CD4-positive, alpha-beta T cell treated with Interferon alpha-2 for 1 hour (primary cell): ENCODE data around the gene CNTN1.

Experiments used
- DNase-seq, 2 donors: peaks; one replicate each; pipeline ENCODE4 v3.0.0-alpha.2; 2020 to 2022

Gene CNTN1

GRCh38 chr12:40986001-40986400, 293.8 kb downstream of the CNTN1 start:
- no peak for DNase-seq

DNA sequence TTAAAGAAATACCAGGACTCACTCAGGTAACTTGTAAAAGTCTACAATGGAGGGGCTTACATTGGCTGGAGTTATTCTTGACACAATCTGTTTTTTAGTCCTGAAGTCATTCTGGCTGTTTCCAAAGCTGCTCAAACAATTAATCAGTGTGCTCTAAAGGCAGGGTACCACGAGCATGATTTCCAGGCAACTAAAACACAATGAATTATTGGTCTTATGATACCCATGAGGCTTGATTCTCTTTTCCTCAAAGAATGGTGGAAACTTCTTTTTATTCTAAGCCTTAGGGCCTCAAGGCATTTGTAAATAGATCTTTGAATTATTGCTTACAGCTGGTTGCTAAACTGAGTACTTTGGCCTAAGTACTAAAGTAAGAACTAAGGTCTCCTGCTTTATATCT, 296.1 kb downstream of the CNTN1 start:
- DNase-seq, result no peak

GRCh38 chr12:40988824-40989223, 296.6 kb downstream of the CNTN1 start:
- no peak for DNase-seq

GRCh38 chr12:40989785-40990184, 297.5 kb downstream of the CNTN1 start:
- DNase-seq, result no peak

- DNase-seq, result no peak
These were observed 299.9 kb downstream of the CNTN1 start for GRCh38 chr12:40992158-40992557.

DNA sequence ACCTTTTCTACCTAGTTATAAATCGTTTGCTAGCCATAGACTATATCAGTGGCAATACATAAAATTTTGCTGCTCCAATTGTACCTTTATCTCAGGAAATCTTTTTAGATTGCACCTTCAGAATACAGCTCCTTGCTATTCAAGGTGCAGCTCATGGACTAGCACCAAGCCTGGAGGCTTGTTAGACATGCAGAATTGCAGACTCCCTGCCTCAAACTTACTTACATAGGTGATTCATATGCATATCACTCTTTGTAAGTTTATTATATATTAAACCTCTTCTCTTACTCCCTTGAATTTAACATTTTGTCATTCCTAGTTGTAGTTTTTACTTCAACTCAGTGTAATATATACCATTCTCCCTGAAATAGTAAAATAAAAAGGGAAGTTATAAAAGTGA, 300.4 kb downstream of the CNTN1 start:
- DNase-seq, result no peak

GRCh38 chr12:40993158-40993557, 300.9 kb downstream of the CNTN1 start:
- DNase-seq, result no peak

DNA sequence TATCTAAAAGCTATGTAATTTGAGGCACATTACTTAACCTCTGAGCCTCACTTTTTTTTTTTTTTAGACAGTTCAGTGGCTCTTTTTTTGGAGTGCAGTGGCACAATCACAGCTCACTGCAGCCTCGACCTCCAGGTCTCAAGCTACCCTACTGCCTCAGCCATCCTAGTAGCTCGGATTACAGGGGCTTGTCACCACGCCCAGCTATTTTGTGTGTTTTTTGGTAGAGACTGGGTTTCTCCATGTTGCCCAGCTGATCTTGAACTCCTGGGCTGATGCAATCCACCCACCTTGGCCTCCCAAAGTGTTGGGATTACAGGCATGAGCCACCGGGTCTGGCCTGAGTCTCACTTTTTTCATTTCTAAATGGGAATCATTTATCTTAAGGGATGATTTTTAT, 303.9 kb downstream of the CNTN1 start:
- DNase-seq, result no peak

- DNase-seq, result no peak
These were observed 307.0 kb downstream of the CNTN1 start for GRCh38 chr12:40999210-40999609.

GRCh38 chr12:41008472-41008871, 316.2 kb downstream of the CNTN1 start:
- DNase-seq, result no peak

- no peak for DNase-seq
These were observed 319.7 kb downstream of the CNTN1 start for GRCh38 chr12:41011939-41012338.

DNA sequence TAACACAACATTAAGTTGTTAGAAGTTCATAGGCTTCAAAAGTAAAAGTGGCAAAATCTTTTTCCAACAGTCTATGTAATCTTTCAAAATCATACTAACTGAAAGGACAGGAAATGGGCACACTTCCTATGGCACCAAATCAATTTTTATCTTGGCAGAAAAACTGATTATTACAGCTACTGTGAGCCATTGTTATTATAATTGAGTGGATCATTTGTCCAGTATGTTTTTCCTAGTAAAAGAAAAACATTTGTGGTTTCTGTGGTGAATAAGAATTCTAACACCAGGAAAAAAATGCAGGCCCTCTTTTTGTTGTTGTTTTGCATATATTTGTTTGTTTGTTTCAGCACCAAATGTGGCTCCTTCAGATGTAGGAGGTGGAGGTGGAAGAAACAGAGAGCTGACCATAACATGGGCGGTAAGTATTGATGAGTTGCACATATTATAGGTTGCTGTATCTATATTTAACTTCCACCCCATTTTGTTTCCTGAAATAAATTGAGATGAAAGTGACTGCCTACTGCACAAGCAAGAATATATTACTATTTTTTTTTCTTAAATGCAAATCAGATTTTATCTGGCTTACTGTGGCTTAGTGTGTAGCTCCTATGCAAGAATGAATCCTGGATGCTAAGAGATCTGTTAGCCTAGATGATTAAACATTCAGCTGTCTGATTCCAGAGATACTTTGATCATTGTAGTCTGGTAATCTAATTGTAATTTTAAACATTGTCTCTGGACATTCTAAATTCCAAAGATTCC, 321.8 kb downstream of the CNTN1 start:
- no peak for DNase-seq

- DNase-seq, result no peak
These were observed 322.4 kb downstream of the CNTN1 start for GRCh38 chr12:41014643-41015020.

- DNase-seq, result no peak
These were observed 325.8 kb downstream of the CNTN1 start for GRCh38 chr12:41018010-41018409.

DNA sequence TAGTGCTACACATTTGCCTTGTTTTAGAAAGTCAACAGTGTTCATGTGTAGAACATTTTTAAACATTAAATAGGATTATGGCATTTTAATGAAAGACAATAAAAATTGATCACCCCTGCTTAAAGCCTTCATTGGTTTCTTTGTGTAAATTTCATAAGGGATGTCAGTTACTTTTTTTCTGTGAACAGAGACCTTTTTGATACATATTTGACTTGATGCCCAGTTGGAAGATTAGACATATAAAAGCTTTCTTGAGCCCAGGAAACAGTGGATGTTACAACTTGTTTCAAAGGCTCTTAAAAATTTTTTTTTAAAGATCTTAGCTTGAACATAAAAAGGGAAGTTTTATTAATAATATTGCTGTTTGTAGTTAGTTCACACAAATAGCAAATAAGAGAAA, 327.2 kb downstream of the CNTN1 start:
- DNase-seq, result no peak

GRCh38 chr12:41023836-41024235, 331.6 kb downstream of the CNTN1 start:
- no peak for DNase-seq

DNA sequence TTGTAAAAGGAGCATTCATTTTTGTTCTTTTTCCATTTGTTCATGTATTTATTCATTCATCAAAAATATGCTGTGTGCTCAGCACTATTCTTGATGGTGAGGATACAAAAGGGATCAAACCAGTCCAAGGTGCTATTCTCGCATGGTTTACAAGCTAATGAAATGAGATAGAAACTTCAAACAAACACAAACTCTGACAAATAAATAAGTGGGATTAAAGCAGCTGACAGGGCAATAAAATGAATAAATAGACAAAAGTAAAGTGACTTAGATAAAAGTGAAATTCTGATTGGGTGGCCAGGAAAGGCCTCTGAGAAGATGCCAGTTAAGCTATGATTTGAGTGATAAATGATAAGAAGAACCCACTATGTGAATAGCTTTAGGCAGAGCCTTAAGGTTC, 333.9 kb downstream of the CNTN1 start:
- no peak for DNase-seq

- DNase-seq, result no peak
These were observed 340.1 kb downstream of the CNTN1 start for GRCh38 chr12:41032386-41032785.

- no peak for DNase-seq
These were observed 342.4 kb downstream of the CNTN1 start for GRCh38 chr12:41034686-41035085.

GRCh38 chr12:41039461-41039860, 347.2 kb downstream of the CNTN1 start:
- DNase-seq, result no peak

DNA sequence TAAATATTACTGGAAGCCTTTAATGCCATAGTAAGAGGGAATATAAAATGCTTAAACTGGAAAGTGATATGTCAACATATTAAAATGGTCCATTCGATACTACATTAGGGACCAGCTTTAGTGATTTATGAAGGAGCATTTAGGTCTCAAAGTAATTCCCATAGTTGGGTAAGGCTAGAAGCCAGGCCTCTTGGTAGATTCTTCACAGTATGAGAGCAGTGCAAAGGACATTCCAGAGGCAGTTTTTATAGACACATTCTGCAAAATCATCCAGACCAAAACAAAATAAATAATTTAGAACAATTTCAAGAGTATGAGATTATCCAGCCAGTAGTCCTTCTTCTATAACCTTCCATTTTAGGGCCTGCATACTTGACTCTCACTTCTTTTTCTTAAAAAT, 353.3 kb downstream of the CNTN1 start:
- DNase-seq, result no peak

DNA sequence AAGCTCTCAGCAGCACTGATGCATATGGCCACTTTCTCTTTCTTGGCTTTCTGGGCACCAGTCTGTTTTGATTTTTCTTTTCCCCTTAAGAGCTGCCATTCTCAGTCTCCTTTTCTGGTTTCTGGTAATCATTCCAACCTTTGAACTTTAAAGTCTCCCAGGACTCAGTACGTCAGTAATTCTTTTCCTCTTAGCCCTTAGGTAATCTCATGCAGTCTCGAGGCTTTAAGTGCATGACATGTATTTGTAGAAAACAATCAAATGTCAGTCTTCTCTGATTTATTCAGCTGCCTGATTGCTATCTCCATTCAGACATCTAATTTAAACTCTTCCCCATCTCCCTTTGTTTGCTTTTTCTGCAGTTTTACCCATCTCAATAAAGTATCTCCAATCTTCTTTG, 356.8 kb downstream of the CNTN1 start:
- DNase-seq, result no peak

DNA sequence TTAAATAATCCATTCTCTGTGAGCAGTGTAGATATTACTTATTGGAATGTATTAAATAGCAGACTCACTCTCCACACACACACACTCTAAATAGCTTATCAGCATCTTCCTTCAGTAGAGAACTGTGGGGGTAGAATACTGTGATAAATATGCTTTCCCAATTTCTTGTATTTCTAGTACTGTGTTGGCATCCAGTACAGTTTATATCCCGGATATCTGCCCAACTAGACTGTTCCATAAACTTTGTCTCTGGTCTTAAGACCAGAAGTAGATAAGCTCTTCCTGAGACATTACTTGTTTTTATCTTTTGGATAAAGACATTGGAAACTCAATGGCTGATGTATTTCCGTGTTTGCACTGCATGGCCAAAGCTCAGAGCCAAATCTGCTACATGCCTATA, 359.7 kb downstream of the CNTN1 start:
- DNase-seq, result no peak

- no peak for DNase-seq
These were observed 360.2 kb downstream of the CNTN1 start for GRCh38 chr12:41052441-41052840.

DNA sequence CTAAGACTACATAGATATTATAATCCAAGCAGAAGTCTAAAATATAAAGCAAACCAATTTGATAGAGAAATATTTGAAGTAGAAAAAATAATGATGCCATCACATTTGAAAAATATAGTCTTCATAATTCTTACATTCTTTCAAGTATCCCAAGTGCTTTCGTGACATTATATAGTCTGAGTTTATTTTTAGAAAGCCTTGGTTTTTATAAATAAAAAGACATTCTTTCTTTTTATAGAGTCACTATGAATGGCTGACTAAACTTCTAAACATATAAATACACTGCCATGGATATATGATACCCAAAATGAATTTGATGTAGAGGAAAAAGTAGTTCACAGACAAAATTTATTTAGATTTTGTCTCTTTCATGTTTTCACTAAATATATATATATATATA, 360.8 kb downstream of the CNTN1 start:
- DNase-seq, result no peak
